ENCODE measurements around the gene AGBL2.

AGBL2 gene

GRCh38 chr11:47620836-47621378 is 94.3 kb downstream of the AGBL2 start:
- no peak for DNase-seq

- no peak for DNase-seq
Observed at GRCh38 chr11:47617417-47617809, 97.8 kb downstream of the AGBL2 start.

GRCh38 chr11:47616726-47617416 is 98.3 kb downstream of the AGBL2 start:
- DNase-seq, result peak; percentile 63

- no peak for DNase-seq
Observed at GRCh38 chr11:47615249-47615648, 99.9 kb downstream of the AGBL2 start.

GRCh38 chr11:47611348-47611794 is 103.8 kb downstream of the AGBL2 start:
- DNase-seq, result no peak

GRCh38 chr11:47609675-47610074 is 105.5 kb downstream of the AGBL2 start:
- peak; percentile 52 for DNase-seq

Data from OCI-M1 (cell line).